ENCODE data around the gene CSK.

The CSK gene

GRCh38 chr15:74833376-74834107 lies 51.7 kb downstream of the CSK start:
- DNase-seq (ENCODE audit: low read depth, low spot score): no peak

DNA sequence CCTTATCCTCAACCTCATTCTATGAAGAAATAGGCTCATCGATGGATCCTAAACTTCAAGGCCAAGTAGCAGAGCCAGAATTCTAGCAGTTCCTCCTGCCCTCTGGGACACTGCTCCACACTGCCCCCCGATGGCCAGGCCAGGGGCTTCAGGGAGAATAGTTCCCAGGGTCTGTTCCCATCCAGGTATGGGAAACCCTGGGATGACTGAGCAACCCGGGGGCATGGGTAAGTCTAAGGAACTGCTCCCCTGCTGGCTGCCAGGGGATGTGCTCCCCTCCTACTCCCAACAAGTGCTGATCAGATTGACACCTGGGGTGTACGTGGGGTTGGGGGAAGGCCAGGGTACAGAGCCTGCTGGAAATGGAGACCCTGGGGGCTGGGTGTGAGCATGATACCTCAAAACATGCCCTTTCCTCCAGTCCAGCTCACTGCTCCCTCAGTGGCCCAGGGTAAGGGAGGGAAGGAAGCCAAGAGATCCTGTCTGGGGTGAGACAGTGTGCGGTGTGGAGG lies 53.5 kb downstream of the CSK start:
- DNase-seq (ENCODE audit: low read depth, low spot score): no peak
- no peak overlapping the region for H3K4me3 ChIP-seq (ENCODE audit: low read length)

More at GRCh38 chr15:74833376-74834107, 51.7 kb downstream of the CSK start:
- H3K4me3 ChIP-seq (ENCODE audit: low read length): no peak overlapping the region

GRCh38 chr15:74836846-74837245 lies 55.0 kb downstream of the CSK start:
- H3K4me3 ChIP-seq (ENCODE audit: low read length): no peak overlapping the region
- DNase-seq (ENCODE audit: low read depth, low spot score): no peak

- no peak overlapping the region for H3K4me3 ChIP-seq (ENCODE audit: low read length)
- DNase-seq (ENCODE audit: low read depth, low spot score): no peak
Measured at GRCh38 chr15:74837482-74838136, 55.7 kb downstream of the CSK start.

DNA sequence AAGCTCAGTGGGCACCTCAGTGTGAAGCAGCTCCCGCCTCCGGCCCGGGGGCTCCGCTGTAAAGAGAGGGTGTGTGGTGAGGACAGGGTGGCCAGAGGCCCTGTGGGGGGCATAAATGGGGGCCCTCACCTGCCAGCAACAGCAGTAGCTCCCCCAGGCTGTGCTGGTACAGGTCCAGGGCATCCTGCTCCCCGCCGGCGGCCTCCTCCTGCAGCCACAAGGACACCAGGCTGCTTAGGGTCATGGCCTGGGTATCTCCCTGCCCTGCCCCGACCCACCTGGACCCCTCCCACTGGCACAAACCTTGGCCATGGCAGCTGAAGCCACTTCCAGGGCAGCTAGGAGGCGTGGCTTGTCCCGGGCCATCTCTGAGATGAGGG lies 56.2 kb downstream of the CSK start:
- no peak for DNase-seq (ENCODE audit: low read depth, low spot score)

DNA sequence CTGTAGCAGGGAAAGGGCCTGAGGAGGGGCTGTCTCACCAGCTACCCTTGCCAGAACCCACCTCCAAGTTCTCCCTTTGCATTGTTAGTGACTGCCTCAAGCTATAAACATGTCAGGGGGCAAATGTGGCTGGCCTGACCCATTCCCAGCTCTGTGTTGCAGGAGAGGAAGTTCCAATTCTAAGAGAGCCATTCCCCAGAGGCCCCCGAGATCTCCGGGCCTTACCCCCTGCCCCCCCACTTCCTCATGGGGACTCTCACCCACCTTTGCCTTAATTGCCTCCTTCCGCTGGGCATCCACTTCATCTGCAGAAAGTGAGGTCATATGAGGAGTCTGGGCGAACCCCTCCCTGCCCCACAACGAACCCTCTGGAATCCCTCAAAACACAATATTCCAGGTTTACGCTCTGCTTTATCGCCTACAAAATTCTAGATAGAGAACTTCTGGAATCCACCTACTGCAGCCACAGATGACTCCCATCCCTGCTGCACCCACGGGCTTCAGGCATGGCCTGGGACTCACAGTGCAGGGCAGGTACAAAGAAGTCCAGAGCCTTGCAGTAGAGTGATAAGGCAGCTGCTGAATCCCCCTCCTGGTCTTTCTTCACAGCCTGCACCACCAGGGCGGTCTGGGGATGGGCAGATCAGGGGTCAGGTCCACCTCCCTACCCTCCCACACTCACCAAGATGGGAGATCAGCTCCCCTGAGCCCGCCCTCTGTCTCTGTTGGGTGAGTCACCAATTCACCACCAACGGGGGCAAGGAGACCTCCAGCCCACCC lies 57.1 kb downstream of the CSK start:
- no peak overlapping the region for H3K4me3 ChIP-seq (ENCODE audit: low read length)
- no peak for DNase-seq (ENCODE audit: low read depth, low spot score)

More for the DNA sequence above, 56.2 kb downstream of the CSK start:
- no peak overlapping the region for H3K4me3 ChIP-seq (ENCODE audit: low read length)

DNA sequence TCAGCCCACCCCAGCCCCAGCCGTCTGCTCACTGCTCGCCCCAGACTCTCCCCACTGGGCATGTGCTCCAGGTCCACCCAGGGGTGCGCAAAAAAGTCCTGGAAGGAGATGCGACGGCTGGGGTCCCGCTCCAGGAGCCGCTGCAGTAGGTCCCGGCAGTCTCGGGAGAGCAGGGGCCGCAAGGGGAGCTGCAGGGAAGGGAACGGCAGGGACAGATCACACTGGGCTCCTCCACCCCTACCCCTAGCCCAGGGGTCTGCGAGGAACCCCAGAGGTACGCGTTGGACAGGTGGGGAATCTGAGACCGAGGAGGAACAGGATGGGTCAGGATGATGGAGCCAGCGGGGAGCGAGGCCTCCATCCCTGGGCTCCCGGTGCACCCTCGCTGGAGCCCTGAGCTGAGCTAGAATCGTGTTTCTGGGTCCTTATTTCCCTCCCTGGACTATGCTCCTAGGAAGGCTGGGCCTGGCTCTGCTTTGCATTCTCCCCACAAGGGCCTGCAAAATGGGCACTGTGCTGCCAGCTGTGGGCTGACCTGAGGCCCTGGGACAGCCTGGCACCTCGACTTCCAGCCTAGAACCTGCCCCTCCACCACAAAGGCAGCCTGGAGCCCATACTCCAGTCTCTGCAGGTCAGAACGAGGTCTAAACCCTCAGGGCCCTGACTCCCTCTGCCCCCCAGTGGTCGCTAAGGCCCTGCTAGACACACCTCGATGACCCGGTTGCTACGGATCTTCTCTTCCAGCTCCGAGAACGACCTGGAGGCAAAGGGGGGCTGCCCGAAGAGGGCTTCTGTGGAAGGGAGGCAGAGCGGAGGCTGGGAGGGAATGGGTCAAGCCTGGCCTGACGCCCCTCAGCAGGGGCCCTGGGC lies 57.9 kb downstream of the CSK start:
- no peak overlapping the region for H3K4me3 ChIP-seq (ENCODE audit: low read length)
- DNase-seq (ENCODE audit: low read depth, low spot score): no peak

DNA sequence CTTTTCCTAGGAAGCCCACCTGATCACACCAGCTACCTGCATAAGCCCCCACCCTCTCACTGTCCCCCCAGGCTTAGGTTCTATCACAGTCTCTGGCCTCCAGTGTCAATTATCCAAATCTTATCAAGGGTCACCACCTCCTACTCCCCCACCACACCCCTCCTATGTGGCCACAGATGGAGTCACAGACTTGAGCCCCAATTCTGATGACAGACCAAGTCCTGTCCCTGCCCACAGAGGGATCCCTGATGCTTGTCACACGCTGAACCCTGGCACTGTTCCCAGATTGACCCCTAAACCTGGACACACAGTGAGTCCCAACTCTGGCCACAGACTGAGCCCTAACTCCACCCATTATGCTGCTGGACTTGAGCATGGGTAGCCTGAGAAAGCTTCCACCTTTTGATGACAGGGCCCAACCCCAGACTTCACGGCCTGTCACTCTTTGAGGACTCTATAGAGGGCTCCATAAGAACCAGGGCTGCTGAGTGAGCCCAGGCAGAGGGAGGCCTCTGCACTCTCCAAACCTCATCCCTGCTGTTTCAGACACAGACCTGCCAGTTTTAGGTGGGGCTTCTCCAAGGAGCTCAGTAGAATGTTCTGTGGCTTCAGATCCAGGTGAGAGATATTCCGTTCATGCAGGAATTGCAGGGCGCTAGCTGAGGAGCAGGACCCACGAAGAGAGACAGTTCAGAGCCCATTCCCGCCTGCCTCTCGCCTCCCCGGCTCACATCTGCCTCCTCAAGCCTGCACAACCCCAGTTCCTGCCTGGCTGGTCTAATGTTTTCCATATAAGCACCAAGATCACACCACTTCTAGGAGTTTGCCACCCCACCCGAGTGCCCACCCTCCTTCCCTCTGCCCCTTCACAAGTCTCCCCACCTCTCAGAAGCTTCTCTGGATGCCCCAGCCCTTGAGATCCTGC lies 59.2 kb downstream of the CSK start:
- DNase-seq (ENCODE audit: low read depth, low spot score): no peak
- no peak overlapping the region for H3K4me3 ChIP-seq (ENCODE audit: low read length)

DNA sequence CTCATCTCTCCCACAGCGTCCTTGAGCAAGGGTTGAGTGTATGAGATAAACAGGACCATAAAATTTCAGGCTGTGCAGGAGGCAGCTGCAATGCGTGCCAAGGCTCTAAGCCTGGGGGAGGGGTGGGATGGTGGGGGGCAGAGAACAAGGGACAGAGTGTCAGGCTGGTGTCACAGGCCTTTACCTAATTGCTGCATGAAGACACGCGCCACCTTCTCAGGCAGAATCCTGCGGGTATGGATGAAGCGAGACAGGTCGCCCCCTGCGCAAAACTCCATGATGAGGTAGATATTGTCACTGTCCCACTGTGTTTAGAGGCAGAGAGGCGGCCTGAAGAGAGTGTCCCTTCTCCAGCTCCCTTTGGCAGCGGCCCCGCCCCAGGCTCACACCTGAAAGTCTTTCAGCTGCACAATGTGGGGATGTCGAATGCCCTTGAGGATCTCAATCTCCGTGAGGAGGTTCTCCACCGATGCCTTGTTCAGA lies 60.1 kb downstream of the CSK start:
- no peak for DNase-seq (ENCODE audit: low read depth, low spot score)
- peak overlapping the region; percentile 86 for H3K4me3 ChIP-seq (ENCODE audit: low read length)

DNA sequence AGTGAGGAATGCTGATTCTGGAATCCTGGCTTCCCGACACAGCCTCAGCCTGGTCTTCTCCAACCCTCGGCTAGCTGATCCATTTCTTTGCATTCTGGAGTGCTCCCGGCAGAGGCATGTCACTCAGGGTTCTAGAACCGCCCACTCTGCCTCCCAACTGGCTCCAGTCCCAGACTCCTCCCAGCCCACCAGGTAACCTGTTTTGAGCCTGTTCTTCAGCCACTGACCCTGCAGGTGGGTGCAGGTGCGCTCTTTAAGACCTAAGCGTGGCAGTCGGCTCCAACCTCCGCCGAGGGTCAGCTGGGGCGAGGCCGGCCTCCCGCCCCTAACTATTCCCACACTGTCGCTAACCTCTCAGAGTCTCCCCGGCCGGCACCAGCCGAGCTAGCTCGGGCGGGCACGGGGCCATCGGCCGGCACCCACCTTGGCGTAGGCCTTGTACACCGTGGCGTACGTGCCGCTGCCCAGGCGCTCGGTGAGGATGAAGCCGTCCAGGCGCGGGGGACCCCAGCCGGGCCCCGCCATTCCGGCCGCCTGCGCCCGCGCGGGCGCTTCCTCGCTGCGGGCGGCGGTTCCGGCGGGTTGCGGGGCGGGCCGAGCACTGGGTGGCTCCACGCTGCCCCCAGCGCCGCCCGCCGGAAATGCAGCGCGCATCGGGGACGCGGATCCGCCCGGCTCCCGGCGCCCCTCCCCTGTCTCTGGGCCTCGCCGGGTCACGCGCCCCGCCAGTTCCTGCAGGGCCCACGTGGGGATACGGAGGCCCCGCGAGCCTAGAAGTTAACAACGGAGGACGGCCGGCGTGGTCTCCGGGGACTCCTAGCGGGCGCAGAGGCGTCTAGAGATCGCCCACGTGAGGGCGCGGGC lies 60.9 kb downstream of the CSK start, which contains the start of gene ULK3:
Gene ULK3, minus strand, starts transcription at position 576 of the 864 bp plus-strand sequence. Its CDS starts 51 bp downstream, at position 525.
- peak within 1 kb of the TSS; percentile 86 for H3K4me3 ChIP-seq (ENCODE audit: low read length)
- peak; percentile 80 for DNase-seq (ENCODE audit: low read depth, low spot score)

- no peak for DNase-seq (ENCODE audit: low read depth, low spot score)
- peak overlapping the region; percentile 86 for H3K4me3 ChIP-seq (ENCODE audit: low read length)
Measured at GRCh38 chr15:74843445-74843828, 61.6 kb downstream of the CSK start.

DNA sequence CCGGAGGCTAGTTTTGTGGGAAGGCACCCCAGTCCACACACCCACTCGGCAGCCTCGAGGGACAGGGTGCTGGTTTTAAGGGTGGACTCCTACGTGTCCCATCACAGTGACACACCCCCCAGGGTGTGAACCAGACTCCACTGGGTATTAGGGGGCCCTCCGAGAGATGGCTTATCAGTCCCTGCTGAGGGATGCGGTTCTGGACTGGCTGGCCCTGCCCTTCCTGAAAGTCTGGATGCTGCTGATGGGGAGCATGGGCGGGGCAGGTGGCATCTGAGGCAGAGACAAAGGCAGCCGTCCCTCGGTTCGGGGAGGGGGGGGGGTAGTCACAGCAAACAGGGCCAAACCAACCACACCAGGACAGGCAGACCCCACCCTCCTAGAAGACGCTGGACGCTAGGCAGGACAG lies 62.0 kb downstream of the CSK start:
- no peak for DNase-seq (ENCODE audit: low read depth, low spot score)
- H3K4me3 ChIP-seq (ENCODE audit: low read length): peak overlapping the region; percentile 86

GRCh38 chr15:74844319-74845207 lies 62.7 kb downstream of the CSK start:
- peak overlapping the region; percentile 27 for H3K4me3 ChIP-seq (ENCODE audit: low read length)
- DNase-seq (ENCODE audit: low read depth, low spot score): no peak

- peak; percentile 61 for DNase-seq (ENCODE audit: low read depth, low spot score)
- peak overlapping the region; percentile 27 for H3K4me3 ChIP-seq (ENCODE audit: low read length)
Measured at GRCh38 chr15:74845208-74845568, 63.3 kb downstream of the CSK start.

- peak; percentile 67 for DNase-seq (ENCODE audit: low read depth, low spot score)
- peak overlapping the region; percentile 27 for H3K4me3 ChIP-seq (ENCODE audit: low read length)
Measured at GRCh38 chr15:74845581-74845980, 63.7 kb downstream of the CSK start.

- no peak for DNase-seq (ENCODE audit: low read depth, low spot score)
- H3K4me3 ChIP-seq (ENCODE audit: low read length): no peak overlapping the region
Measured at GRCh38 chr15:74847432-74847831, 65.6 kb downstream of the CSK start.

Measured in Jurkat, Clone E6-1 (cell line).